WI38 (cell line): Measurements from ENCODE around the gene SMPD4.
"Not testable (repeated sequence)": the region's sequence is repeated elsewhere in the genome, so short reads cannot be mapped to it uniquely, and the experiment has no call there.

Experiments
- H3K4me3 ChIP-seq: 2 replicates; pipeline ENCODE4 v1.5.1; 2011; ENCODE audit warnings: low read depth, mild to moderate bottlenecking, control low read depth, low read length
- TF ChIP-seq, protein P1 (sequence below): IDR thresholded peaks from 2 replicates; pipeline ENCODE4 v1.5.1; 2012; ENCODE audit warnings: low read depth, mild to moderate bottlenecking, control low read depth, low read length

Gene SMPD4

GRCh38 chr2:130154773-130155765 lies 26.3 kb downstream of the SMPD4 start:
- TF ChIP-seq, protein P1, sequence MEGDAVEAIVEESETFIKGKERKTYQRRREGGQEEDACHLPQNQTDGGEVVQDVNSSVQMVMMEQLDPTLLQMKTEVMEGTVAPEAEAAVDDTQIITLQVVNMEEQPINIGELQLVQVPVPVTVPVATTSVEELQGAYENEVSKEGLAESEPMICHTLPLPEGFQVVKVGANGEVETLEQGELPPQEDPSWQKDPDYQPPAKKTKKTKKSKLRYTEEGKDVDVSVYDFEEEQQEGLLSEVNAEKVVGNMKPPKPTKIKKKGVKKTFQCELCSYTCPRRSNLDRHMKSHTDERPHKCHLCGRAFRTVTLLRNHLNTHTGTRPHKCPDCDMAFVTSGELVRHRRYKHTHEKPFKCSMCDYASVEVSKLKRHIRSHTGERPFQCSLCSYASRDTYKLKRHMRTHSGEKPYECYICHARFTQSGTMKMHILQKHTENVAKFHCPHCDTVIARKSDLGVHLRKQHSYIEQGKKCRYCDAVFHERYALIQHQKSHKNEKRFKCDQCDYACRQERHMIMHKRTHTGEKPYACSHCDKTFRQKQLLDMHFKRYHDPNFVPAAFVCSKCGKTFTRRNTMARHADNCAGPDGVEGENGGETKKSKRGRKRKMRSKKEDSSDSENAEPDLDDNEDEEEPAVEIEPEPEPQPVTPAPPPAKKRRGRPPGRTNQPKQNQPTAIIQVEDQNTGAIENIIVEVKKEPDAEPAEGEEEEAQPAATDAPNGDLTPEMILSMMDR = no peak
- H3K4me3 ChIP-seq = no peak overlapping the region

GRCh38 chr2:130154423-130154770 lies 27.0 kb downstream of the SMPD4 start:
- H3K4me3 ChIP-seq = not testable (repeated sequence)

DNA sequence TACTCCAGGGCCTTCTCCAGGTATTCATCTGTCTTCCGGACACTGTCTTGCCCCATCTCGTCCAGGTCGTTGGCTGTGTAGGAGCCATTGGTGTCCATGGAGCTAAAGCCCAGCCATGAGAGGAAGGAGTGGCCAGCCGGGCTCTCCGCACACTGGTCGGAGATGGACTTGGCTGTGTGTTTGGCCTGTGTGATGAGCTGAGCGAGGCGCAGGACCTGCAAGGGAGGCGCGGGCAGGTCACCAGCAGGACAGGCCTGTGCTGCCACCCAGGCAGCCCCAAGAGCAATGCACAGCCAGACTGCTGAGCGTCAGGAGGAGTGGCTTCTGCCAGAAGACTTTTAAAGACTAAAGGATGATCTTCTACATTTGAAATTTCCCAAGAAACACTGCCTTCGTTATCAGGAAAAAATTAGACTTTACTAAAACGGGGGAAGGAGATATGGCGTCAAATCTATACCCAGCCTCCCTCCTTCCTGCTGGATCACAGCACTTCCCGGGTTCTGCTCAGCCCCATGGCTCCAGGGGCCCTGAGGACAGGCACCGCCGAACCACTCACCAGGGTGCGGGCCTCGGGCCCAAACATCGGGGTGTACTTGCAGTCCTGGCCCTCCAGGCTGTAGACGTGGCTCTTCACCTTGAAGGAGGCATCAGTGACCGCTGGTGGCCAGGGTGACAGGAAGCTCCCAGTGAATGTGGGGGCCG lies 27.5 kb downstream of the SMPD4 start:
- H3K4me3 ChIP-seq = not testable (repeated sequence)

- TF ChIP-seq, protein P1 = no peak
- H3K4me3 ChIP-seq = no peak overlapping the region
Observed at GRCh38 chr2:130152816-130153595, 28.4 kb downstream of the SMPD4 start.

GRCh38 chr2:130152136-130152815 lies 29.1 kb downstream of the SMPD4 start:
- not testable (repeated sequence) for H3K4me3 ChIP-seq

DNA sequence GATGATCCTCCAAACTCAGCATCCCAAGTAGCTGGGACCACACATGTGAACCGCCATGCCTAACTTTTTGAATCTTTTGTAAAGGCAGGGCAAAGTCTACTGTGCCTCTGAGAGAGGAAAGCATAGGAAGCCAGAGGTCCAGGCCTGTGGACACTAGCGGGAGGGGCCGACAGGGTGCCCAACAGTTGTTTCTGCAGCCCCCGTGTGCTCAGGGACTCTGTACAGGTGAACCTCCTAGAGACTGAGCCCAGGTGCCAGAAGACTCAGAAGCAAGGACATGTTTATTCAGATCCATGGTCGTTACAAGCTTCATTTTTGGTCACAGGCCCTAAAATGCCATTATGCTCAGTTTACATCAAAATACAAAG lies 30.3 kb downstream of the SMPD4 start:
- H3K4me3 ChIP-seq = not testable (repeated sequence)

- no peak overlapping the region for H3K4me3 ChIP-seq
- TF ChIP-seq, protein P1 = no peak
Observed at GRCh38 chr2:130150181-130151144, 30.9 kb downstream of the SMPD4 start.

GRCh38 chr2:130148515-130148914 lies 32.9 kb downstream of the SMPD4 start:
- not testable (repeated sequence) for H3K4me3 ChIP-seq

GRCh38 chr2:130145006-130145414 lies 36.4 kb downstream of the SMPD4 start, which contains the start of gene CCDC74B:
Gene CCDC74B, minus strand, starts transcription at chr2:130145112. Its CDS starts 116 bp downstream, at chr2:130144996.
- H3K4me3 ChIP-seq = peak within 1 kb of the TSS; percentile 46

GRCh38 chr2:130143266-130144039 lies 37.9 kb downstream of the SMPD4 start:
- H3K4me3 ChIP-seq = not testable (repeated sequence)

DNA sequence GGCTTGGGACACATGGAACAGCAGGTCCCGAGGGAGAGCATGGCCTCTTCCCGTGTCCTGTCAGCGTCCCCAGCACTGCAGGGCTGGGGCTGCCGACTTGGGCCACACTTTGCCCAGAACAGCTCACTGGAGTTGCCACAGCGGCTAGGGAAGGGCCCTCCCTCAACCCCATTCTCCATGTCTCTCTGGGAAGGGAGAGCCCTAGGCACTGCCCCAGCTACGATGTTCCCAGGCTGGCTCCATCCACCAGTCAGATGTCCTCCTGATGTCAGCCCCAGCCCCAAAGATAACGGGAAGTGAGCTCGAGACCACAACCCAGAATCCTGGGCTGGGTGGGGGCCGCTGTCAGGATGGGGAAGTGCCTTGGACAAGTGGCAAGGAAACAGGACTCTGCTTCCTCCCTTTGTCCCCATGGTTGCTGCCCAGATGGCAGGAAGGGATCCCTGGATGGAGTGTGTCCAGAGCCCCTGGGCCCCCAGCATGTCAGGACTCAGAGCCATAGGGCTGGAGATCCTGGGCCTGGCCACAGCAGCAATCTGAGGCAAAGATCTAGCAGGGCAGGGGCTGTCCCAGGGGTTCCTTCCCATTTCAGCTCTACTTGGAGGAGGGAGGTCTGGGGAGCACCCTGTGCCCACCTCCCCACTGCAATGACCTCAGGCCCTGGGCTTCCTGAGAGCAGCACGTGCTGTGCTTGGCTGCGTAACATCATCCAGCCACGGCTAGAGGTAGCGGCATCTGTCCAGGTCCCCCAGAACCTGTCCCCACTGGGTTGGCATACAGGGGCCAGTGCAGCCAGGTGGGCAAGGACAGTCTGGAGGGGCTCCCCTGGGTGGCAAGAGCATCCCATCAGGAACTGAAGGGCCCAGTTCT lies 38.8 kb downstream of the SMPD4 start:
- not testable (repeated sequence) for H3K4me3 ChIP-seq

- H3K4me3 ChIP-seq = not testable (repeated sequence)
Observed at GRCh38 chr2:130141645-130142370, 39.6 kb downstream of the SMPD4 start.
